AML-193 (cell line): Measurements from ENCODE around the gene TASP1.

Source experiments
- DNase-seq, 2 experiments: peaks; one replicate each; lab custom pipeline; 2025; lab: John Stamatoyannopoulos, UW

The TASP1 gene

GRCh38 chr20:13571662-13572061, 67.1 kb downstream of the TASP1 start:
- DNase-seq, result no peak

GRCh38 chr20:13567663-13568062, 71.1 kb downstream of the TASP1 start:
- no peak for DNase-seq

DNA sequence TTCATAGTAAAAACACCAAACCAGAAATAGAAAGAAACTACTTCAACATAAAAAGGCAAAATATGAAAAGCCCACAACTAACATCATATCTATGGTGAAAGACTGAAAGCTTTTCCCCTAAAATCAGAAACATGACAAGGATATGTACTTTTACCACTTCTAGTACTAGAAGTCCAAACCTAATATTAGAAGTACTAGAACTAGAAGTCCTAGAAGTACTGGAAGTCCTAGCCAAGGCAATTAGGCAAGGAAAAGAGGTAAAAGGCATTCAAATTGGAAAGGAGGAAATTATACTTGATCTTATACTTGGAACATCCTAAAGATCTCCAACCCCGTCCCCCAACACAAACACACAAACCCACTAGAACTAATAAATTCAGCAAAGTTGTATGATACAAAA, 74.9 kb downstream of the TASP1 start:
- DNase-seq, result no peak

GRCh38 chr20:13554706-13555105, 84.0 kb downstream of the TASP1 start:
- no peak for DNase-seq

- no peak for DNase-seq
Measured at GRCh38 chr20:13554076-13554475, 84.7 kb downstream of the TASP1 start.

DNA sequence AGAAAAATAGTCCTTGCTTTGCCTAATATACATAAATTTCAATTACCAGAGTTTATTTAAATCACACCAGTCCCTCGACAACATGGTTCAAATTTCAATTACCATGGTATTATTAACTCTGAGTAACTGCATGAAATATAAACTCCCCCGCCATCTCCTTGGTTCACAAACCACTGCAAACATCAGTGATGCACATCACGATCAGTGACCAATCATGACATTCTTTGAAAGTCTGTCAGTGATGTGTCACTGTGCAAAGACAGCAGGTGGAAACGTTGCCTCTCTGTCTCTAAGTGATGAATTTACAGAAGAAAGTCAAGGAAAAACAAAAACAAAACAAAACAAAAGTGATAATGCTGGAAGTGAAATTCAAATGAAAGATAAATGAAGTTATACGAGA, 86.7 kb downstream of the TASP1 start:
- DNase-seq, result no peak

DNA sequence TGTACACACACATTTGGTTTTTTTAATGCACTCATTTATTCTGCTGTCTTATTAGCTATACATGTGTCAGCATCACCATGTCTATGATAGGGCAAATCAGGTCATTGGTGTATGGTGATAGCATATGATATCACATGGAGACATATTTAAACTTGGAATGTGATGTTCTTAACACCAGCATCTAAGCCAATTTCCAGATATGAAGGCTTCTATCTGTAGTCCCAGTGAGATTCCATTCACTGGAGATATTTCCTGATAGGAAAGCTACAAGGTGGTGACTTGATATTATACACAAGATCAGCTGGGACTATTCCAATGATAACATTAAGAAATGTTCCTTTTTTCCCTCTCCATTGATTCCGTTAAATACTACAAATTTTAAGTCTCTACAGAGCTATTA, 89.3 kb downstream of the TASP1 start:
- no peak for DNase-seq

- DNase-seq, result peak; percentile 44 to 47
Measured at GRCh38 chr20:13546497-13547131, 92.1 kb downstream of the TASP1 start.

DNA sequence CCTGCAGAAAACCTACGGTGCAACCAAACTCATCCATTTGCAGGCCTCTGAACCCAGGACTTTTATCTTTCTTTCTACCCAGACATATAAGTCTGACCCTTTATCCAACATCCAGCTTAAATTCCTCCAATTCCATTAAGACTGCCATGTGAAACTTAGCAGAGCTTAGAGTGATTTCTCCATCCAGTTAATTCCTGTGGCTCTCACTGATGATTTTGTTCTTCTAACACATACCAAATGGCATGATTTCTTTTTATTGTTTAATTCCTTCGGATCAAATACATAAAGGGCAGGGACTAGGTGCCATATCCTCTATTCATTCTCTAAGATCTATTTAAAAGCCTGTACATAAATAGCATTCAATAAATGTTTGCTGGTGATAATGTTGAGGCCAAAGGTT, 92.9 kb downstream of the TASP1 start:
- DNase-seq, result no peak

DNA sequence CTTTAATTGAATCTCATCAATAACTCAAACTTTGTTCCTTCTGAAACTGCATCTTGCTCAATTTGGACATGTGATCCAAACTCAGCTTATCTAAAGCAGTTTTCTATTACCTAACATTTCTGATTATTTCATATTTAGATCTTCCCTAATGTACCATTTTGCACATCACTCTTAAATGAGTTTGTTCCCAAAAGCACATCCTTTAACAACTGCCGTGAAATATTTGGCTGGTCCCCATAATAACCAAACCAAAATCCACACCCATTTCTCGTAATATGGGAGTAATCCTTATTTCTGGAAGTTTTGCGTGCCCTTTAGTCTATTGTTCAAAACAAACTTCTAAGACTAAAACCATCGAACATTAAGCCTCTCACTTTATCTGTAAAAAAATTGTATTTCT, 94.9 kb downstream of the TASP1 start:
- no peak for DNase-seq

DNA sequence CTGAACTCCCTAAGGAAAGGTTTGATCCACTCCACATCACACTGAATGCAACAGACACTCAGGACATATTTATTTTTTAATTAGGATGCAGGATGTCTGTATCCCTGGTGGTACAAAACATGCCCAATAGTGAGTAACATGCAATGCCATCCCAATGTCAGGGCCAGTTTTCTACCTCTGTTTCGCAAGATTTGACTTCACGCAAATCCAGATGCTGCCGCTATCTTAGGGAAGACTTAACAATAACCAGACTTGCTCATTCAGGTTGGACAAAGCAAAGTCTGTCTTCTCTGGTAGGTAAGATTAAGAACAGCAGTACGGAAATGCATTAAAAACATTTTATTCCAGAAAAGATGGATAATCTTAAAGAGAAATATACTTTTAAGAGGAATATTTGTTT, 103.1 kb downstream of the TASP1 start:
- DNase-seq, result no peak

DNA sequence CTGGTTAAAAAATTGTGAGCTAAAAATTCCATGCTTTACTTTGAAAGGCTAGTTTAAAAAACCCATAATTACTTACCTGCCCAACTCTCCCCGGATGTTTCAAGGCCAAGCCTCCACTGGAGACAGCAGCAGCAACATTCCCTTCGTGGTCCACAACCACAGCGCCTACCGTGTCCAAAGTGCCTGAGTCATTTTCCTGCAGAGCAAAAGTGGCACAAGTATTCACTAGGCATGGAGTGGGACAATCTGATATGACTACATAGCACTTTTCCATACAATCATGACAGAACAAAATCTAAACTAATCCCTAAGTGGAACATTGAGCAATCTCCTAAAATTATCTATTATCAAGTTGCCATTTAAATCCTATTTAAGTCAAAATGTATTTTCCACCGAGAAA, 104.8 kb downstream of the TASP1 start:
- no peak for DNase-seq

DNA sequence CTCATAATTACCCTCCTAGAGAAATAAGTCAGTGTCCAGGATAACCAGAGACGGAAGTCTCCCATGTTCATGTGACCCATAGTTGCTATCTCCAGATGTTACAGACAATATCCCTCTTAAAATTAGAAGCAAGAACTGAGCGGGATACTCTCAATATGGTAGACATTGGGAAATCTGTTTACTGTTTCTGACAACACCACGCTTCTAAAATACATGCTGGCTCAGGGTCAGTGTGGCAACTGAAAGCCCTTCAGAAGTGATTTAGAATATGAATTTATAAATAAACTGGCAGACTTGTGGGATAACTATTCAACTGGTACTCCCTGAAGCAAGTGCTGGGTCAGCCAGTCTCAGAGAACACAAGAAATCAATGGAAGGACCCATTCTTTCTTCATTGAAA, 108.6 kb downstream of the TASP1 start:
- DNase-seq, result no peak

DNA sequence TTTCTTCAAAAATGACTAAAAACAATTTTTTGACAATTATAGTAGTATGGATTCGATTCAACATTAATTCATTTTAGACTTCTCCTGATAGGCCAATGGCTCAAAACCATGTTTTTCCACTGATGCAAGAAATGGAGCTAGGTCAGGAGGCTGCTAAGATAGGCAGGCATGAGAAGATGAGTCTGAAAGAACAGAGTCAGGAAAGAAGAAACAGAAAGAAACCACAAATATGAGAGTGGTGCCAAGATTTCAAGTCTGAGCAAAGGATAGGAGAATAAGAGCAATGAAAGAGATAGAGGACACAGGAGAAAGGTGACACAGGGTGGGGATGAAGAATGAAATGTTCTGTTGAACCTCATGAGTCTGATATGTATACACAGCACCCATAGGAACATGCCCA, 112.2 kb downstream of the TASP1 start:
- no peak for DNase-seq

GRCh38 chr20:13525225-13525940, 113.3 kb downstream of the TASP1 start:
- DNase-seq, result no peak

DNA sequence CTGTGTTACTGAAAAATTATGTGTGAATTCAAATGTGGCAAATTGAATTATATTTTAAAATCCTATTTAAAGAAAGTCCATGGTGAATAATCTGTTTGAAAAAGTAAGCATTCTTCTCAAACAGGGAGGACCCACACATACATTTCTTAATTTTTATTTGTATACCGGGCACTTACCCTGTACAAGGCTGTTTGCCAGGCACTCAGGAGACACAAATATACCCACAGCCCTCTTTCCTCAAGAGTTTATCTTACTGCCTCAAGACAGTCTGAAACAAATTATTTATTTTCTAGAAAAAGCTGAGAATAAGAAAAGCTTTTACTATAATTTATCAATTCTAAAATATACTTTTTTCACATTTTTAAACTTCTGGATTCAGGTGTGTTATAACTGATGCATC, 114.4 kb downstream of the TASP1 start:
- no peak for DNase-seq

- DNase-seq, result no peak
Measured at GRCh38 chr20:13517831-13518230, 120.9 kb downstream of the TASP1 start.

DNA sequence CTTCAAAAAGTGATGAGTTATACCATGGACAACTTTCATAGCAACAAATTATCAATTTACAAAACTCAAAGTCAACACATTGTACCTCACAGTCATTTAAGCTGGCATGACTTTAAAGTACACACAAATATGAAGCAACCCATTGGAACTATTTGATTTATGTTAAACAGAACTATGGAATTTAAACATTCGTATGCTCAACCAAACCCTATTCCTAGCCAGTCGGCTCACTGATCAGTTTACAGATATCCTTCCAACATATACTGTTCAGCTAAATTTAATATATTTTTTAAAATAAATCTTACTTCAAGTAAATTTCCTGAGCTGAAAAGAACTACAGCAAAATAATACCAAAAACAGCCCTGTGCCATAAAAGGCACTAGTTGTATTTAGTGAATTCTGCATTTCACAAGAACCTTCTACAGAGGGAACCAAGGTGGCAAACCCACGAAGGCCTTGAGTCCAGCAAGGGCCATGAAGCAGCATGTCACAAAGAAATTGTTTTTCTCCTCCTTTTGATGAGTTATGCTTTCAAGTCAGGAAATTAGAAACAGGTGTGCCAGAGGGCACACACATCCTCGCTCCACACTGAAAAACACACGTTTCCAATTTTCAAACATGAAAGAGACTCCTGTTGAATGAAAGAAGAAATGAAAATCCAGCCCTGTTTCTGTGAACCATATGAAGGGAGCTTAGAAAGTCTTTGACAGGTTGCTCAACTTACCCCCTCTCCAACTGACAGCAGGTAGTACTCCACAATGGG, 122.8 kb downstream of the TASP1 start:
- DNase-seq, result no peak

DNA sequence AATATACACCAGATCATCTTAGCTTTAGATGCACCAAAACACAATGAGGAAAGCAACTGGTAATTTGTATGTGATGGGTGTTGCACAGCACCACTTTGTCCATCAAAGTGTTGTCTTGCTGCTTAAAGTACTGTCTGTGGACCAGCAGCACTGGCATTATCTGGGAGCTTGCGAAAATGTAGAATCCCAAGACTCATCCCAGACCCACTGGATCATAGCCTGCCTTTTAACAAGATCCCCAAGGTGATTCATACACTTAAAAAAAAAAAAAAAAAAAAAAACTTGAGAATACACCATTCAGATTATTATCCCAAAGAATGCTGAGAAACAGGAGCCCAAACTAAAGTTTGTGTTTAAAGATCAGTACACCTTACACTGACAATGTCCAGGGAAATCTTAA, 123.4 kb downstream of the TASP1 start:
- DNase-seq, result no peak

GRCh38 chr20:13510837-13511488, 127.8 kb downstream of the TASP1 start:
- DNase-seq, result no peak

GRCh38 chr20:13507646-13508045, 131.1 kb downstream of the TASP1 start:
- no peak for DNase-seq

GRCh38 chr20:13501500-13501899, 137.2 kb downstream of the TASP1 start:
- no peak for DNase-seq

DNA sequence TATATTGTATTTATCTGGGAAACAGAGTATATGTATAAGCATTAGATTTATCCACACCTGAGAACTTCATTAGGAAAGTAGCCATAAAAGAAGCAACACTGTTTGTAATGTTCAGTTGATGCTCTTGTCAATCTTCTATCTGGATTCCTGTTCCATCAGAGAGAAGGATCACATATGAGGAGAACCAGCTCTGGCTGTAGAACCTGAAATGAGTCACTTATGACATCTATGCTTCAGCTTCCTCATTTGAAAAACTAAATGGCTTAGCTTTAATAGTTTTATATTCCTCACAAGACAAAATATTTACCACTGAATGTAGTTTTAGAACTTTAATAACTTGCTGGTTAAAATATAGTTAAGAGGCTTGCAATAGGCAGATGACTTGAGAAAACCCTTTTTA, 144.7 kb downstream of the TASP1 start:
- peak in 1 of 2 experiments; percentile 5 for DNase-seq
